PC-9 (cell line): ENCODE measurements around the gene ZNF264. TPM values are rescaled to one million over a fixed set of nuclear protein-coding genes. Genes with fewer than 3 reads are reported as not detected.
A peak's percentile ranks its signal among the peaks of the same experiment; 100 is the strongest.

Experiments
- BruUV-seq: library from RNA; stranded (reverse); fragments of 400-500 nt; replicated peaks from 2 replicates; lab custom pipeline; 2021; lab: Mats Ljungman, UMichigan
- CTCF ChIA-PET: fragments of 300-600 bp; sonication (Branson Sonifier 250); formaldehyde crosslinking; loops from one replicate; lab custom pipeline; 2022; ENCODE audit warnings: antibody characterized with exemption; lab: Charles Lee
- POLR2A ChIA-PET: fragments of 300-600 bp; sonication (Branson Sonifier 250); formaldehyde crosslinking; loops from one replicate; lab custom pipeline; 2022; ENCODE audit warnings: antibody characterized with exemption; ENCODE audit not compliant: unreplicated experiment; lab: Charles Lee
- DNase-seq, 2 experiments: peaks; one replicate each; pipeline versions ENCODE4 v3.0.0 to v3.0.0-alpha.2; 2015 to 2022; ENCODE audit warnings: mixed read lengths in 1 of 2
- H2AFZ ChIP-seq: fragments of 200-600 bp; sonication (generic); 2 replicates; pipeline ENCODE4 v1.8.1; 2017; ENCODE audit warnings: antibody characterized with exemption
- H3F3A ChIP-seq: fragments of 200-600 bp; sonication (generic); 2 replicates; pipeline ENCODE4 v1.8.1; 2017; ENCODE audit warnings: antibody characterized with exemption, mild to moderate bottlenecking, low read depth; ENCODE audit not compliant: insufficient read depth
- H3K27ac ChIP-seq: fragments of 200-600 bp; sonication (generic); 2 replicates; pipeline ENCODE4 v1.6.1; 2016; ENCODE audit warnings: mixed run types
- H3K27me3 ChIP-seq: fragments of 200-600 bp; sonication (generic); 2 replicates; pipeline ENCODE4 v1.6.1; 2016; ENCODE audit warnings: low read depth, mixed run types; ENCODE audit not compliant: insufficient read depth
- H3K36me3 ChIP-seq: fragments of 200-600 bp; sonication (generic); 2 replicates; pipeline ENCODE4 v1.6.1; 2016; ENCODE audit warnings: low read depth, mixed run types
- H3K4me1 ChIP-seq: fragments of 200-600 bp; sonication (generic); replicated peaks from 2 replicates; pipeline ENCODE4 v1.6.1; 2016; ENCODE audit warnings: mixed run types; ENCODE audit not compliant: insufficient read depth
- H3K4me2 ChIP-seq: fragments of 200-600 bp; sonication (generic); 2 replicates; pipeline ENCODE4 v1.6.1; 2017; ENCODE audit warnings: mixed run types
- H3K4me3 ChIP-seq: fragments of 200-600 bp; sonication (generic); 2 replicates; pipeline ENCODE4 v1.6.1; 2016; ENCODE audit warnings: mixed run types
- H3K79me2 ChIP-seq: fragments of 200-600 bp; sonication (generic); 2 replicates; pipeline ENCODE4 v1.6.1; 2017; ENCODE audit warnings: low read depth, mixed run types
- H3K9me2 ChIP-seq: fragments of 200-600 bp; sonication (generic); 2 replicates; pipeline ENCODE4 v1.8.1; 2017; ENCODE audit warnings: mild to moderate bottlenecking; ENCODE audit not compliant: insufficient read depth
- H3K9me3 ChIP-seq: fragments of 200-600 bp; sonication (generic); 2 replicates; pipeline ENCODE4 v1.8.1; 2016; ENCODE audit warnings: low read depth; ENCODE audit not compliant: insufficient read depth
- H4K20me1 ChIP-seq: fragments of 200-600 bp; sonication (generic); 2 replicates; pipeline ENCODE4 v1.8.1; 2017; ENCODE audit not compliant: insufficient read depth
- CTCF ChIP-seq: fragments of 200-600 bp; sonication (generic); conservative IDR thresholded peaks from 2 replicates; pipeline ENCODE4 v1.6.1; 2017; ENCODE audit warnings: mixed run types, antibody characterized with exemption, mild to moderate bottlenecking, moderate library complexity
- EZH2 ChIP-seq: fragments of 200-600 bp; sonication (generic); IDR thresholded peaks from 2 replicates; pipeline ENCODE4 v1.8.0; 2017; ENCODE audit warnings: antibody characterized with exemption, low read depth
- intact Hi-C: fragments of 100-400 bp; cut with micrococcal nuclease; formaldehyde crosslinking; loops from one replicate; pipeline ENCODE4 v1.10.0; 2022; ENCODE audit not compliant: unreplicated experiment
- total RNA-seq: library from RNA; stranded (reverse); gene quantifications from 2 replicates; pipeline ENCODE4 v1.2.3, GENCODE V29; 2021

The ZNF264 gene
- total RNA-seq, 1 experiment from 2014 or later = 30.6 TPM

GRCh38 chr19:57233207-57233606, 41.9 kb downstream of the ZNF264 start:
- Histone ChIP-seq H3K9me3 (no peaks in the 10 kb centered on the region), H4K20me1 (no peaks in the 10 kb centered on the region), H3F3A (no peaks in the 10 kb centered on the region), H3K9me2 (no peaks in the 10 kb centered on the region), H3K27ac (no peak overlapping the region), H3K36me3 (no peaks in the 10 kb centered on the region), H3K4me3 (no peak overlapping the region), H2AFZ (no peak overlapping the region), H3K79me2 (no peaks in the 10 kb centered on the region), H3K4me1 (no peaks in the 10 kb centered on the region), H3K4me2 (no peak overlapping the region), H3K27me3 (no peaks in the 10 kb centered on the region)
- intact Hi-C loops = no loop called here
- no TSS peak for BruUV-seq
- no peak for TF ChIP-seq EZH2
- TF ChIP-seq CTCF = no peak
- no peak for DNase-seq
- CTCF ChIA-PET = no interaction called here
- POLR2A ChIA-PET = no interaction called here

GRCh38 chr19:57239982-57240310, 48.6 kb downstream of the ZNF264 start:
- BruUV-seq = TSS peak; percentile 95
- H3K27ac ChIP-seq = peak overlapping the region; percentile 69
- H3K9me3 ChIP-seq = no peaks in the 10 kb centered on the region
- intact Hi-C loops = loop anchor here (1.0 to 5.0 kb wide), 5 partner anchors 40 to 195 kb away; partner anchors contain the start of genes ZNF304, ZNF460, ZNF543 and ZNF548
- H2AFZ ChIP-seq = peak overlapping the region; percentile 99
- H3K4me3 ChIP-seq = peak overlapping the region; percentile 95
- DNase-seq = no peak
- no peaks in the 10 kb centered on the region for H3K27me3 ChIP-seq
- H3K36me3 ChIP-seq = peaks cover 7% of the 10 kb centered on the region; the same call in 1 of the 2 replicates
- no peaks in the 10 kb centered on the region; the same call in 1 of the 2 replicates for H3F3A ChIP-seq
- H3K79me2 ChIP-seq = peaks cover 32% of the 10 kb centered on the region
- no peaks in the 10 kb centered on the region for H3K9me2 ChIP-seq
- no peaks in the 10 kb centered on the region for H4K20me1 ChIP-seq
- CTCF ChIA-PET = no interaction called here
- POLR2A ChIA-PET = interaction anchor here (0.8 kb wide), 1 partner anchor 1122 kb away, joined by 9 read pairs; no protein-coding TSS in a partner anchor
- H3K4me2 ChIP-seq = peak overlapping the region; percentile 97
- peaks cover 17% of the 10 kb centered on the region; the same call in 1 of the 2 replicates for H3K4me1 ChIP-seq
- TF ChIP-seq CTCF = no peak
- TF ChIP-seq EZH2 = no peak

- ChIA-PET CTCF (no interaction called here), POLR2A (interaction anchor here (0.7 to 0.8 kb wide), 2 partner anchors 81 to 1122 kb away, joined by 3 to 9 read pairs; no protein-coding TSS in a partner anchor)
- H4K20me1 ChIP-seq = no peaks in the 10 kb centered on the region
- H3K4me1 ChIP-seq = peaks cover 17% of the 10 kb centered on the region; the same call in 1 of the 2 replicates
- peak within 1 kb of the TSS; percentile 69 for H3K27ac ChIP-seq
- H3K9me3 ChIP-seq = no peaks in the 10 kb centered on the region
- intact Hi-C loops = loop anchor here (1.0 to 5.0 kb wide), 5 partner anchors 40 to 194 kb away; partner anchors contain the start of genes ZNF304, ZNF460, ZNF543 and ZNF548
- peaks cover 32% of the 10 kb centered on the region for H3K79me2 ChIP-seq
- no peak for TF ChIP-seq CTCF
- no peak for TF ChIP-seq EZH2
- H3K36me3 ChIP-seq = peaks cover 7% of the 10 kb centered on the region; the same call in 1 of the 2 replicates
- no TSS peak for BruUV-seq
- H3K9me2 ChIP-seq = no peaks in the 10 kb centered on the region
- no peaks in the 10 kb centered on the region; the same call in 1 of the 2 replicates for H3F3A ChIP-seq
- H3K4me3 ChIP-seq = peak within 1 kb of the TSS; percentile 95
- H3K4me2 ChIP-seq = peak within 1 kb of the TSS; percentile 97
- DNase-seq = peak; percentile 82 to 94
- H3K27me3 ChIP-seq = no peaks in the 10 kb centered on the region
- peak within 1 kb of the TSS; percentile 99 for H2AFZ ChIP-seq
Measured at GRCh38 chr19:57240311-57241090, 49.2 kb downstream of the ZNF264 start, which contains the start of gene ZNF805. Gene ZNF805 (plus strand): TSS chr19:57240632. CDS start chr19:57240892, 260 bp downstream.
